Right atrium auricular region (tissue), 2 donors: Measurements from ENCODE around the gene PRAF2. TPM values are rescaled to one million over a fixed set of nuclear protein-coding genes. Genes with fewer than 3 reads are reported as not detected.

Experiments used
- DNase-seq: peaks from one replicate; pipeline ENCODE4 v3.0.0-alpha.2; 2019; ENCODE audit warnings: low spot score
- H3K27ac ChIP-seq, 2 donors: fragments of 200-600 bp; sonication (generic); 1 replicate in 1 of 2; 2 replicates in 1 of 2; pipeline ENCODE4 v1.5.1; 2016 to 2019
- H3K27me3 ChIP-seq, 2 donors: fragments of 200-600 bp; sonication (generic); one replicate each; pipeline versions ENCODE4 v1.5.1 to v1.6.0; 2017 to 2019
- H3K36me3 ChIP-seq: fragments of 200-600 bp; sonication (generic); one replicate; pipeline ENCODE4 v1.5.1; 2016
- H3K4me1 ChIP-seq, 2 donors: fragments of 200-600 bp; sonication (generic); one replicate each; pipeline versions ENCODE4 v1.5.1 to v1.6.0; 2017 to 2019
- H3K4me3 ChIP-seq, 2 donors: fragments of 200-600 bp; sonication (generic); 1 replicate in 1 of 2; 2 replicates in 1 of 2; pipeline ENCODE4 v1.5.1; 2017 to 2019; ENCODE audit warnings: mild to moderate bottlenecking in 1 of 2, moderate library complexity in 1 of 2
- H3K9me3 ChIP-seq, 2 donors: fragments of 200-600 bp; sonication (generic); one replicate each; pipeline ENCODE4 v1.5.1; 2019
- CTCF ChIP-seq, 2 donors: fragments of 200-600 bp; sonication (generic); IDR thresholded peaks; one replicate each; pipeline ENCODE4 v1.5.1; 2019; ENCODE audit warnings: antibody characterized with exemption in 2 of 2
- total RNA-seq, 2 donors: library from RNA; depleted of rRNA; stranded (reverse); fragments of >200 nt; gene quantifications; one replicate each; pipeline ENCODE4 v1.1.0, GENCODE V29; 2016

PRAF2 gene
- total RNA-seq, 2 donors from 2014 or later: 11.5 to 29.7 TPM

GRCh38 chrX:49072712-49073095 is 1.1 kb downstream of the PRAF2 start:
- no peak for DNase-seq
- H3K4me3 ChIP-seq: peak overlapping the region; percentile 20 to 59
- H3K9me3 ChIP-seq: no peaks in the 10 kb centered on the region
- peaks cover 0 to 18% of the 10 kb centered on the region in 2 donors for H3K4me1 ChIP-seq
- no peak for TF ChIP-seq CTCF (IDR thresholded peaks at IDR 0.05)
- no peaks in the 10 kb centered on the region for H3K27me3 ChIP-seq
- peak overlapping the region in 1 of 2 donors; percentile 52 for H3K27ac ChIP-seq
- H3K36me3 ChIP-seq: peaks cover 17% of the 10 kb centered on the region

- H3K27me3 ChIP-seq: no peaks in the 10 kb centered on the region
- peak overlapping the region; percentile 46 to 52 for H3K27ac ChIP-seq
- peaks cover 0 to 18% of the 10 kb centered on the region in 2 donors for H3K4me1 ChIP-seq
- H3K4me3 ChIP-seq: peak overlapping the region; percentile 20 to 59
- H3K36me3 ChIP-seq: peaks cover 11% of the 10 kb centered on the region
- TF ChIP-seq CTCF (IDR thresholded peaks at IDR 0.05): no peak
- DNase-seq: peak; percentile 81
- no peaks in the 10 kb centered on the region for H3K9me3 ChIP-seq
Measured at GRCh38 chrX:49071877-49072711, 1.7 kb downstream of the PRAF2 start.

GRCh38 chrX:49070988-49071387 is 2.8 kb downstream of the PRAF2 start:
- H3K4me3 ChIP-seq: no peak overlapping the region
- H3K4me1 ChIP-seq: peaks cover 0 to 18% of the 10 kb centered on the region in 2 donors
- no peaks in the 10 kb centered on the region for H3K9me3 ChIP-seq
- no peak for TF ChIP-seq CTCF (IDR thresholded peaks at IDR 0.05)
- peaks cover 6% of the 10 kb centered on the region for H3K36me3 ChIP-seq
- no peak for DNase-seq
- H3K27ac ChIP-seq: no peak overlapping the region
- H3K27me3 ChIP-seq: no peaks in the 10 kb centered on the region

- Histone ChIP-seq H3K9me3 (no peaks in the 10 kb centered on the region), H3K27ac (no peak overlapping the region), H3K4me1 (peaks cover 0 to 12% of the 10 kb centered on the region in 2 donors), H3K27me3 (no peaks in the 10 kb centered on the region), H3K36me3 (no peaks in the 10 kb centered on the region), H3K4me3 (no peak overlapping the region)
- no peak for DNase-seq
- no peak for TF ChIP-seq CTCF (IDR thresholded peaks at IDR 0.05)
Measured at GRCh38 chrX:49069038-49069437, 4.8 kb downstream of the PRAF2 start.

- Histone ChIP-seq H3K4me1 (peaks cover 0 to 2% of the 10 kb centered on the region in 2 donors), H3K36me3 (no peaks in the 10 kb centered on the region)
Measured at GRCh38 chrX:49067285-49068120, 6.3 kb downstream of the PRAF2 start.

More at GRCh38 chrX:49067285-49068120, 6.3 kb downstream of the PRAF2 start:
- DNase-seq: no peak
- H3K27me3 ChIP-seq: no peaks in the 10 kb centered on the region
- TF ChIP-seq CTCF (IDR thresholded peaks at IDR 0.05): no peak
- no peak overlapping the region for H3K27ac ChIP-seq
- H3K9me3 ChIP-seq: no peaks in the 10 kb centered on the region
- no peak overlapping the region for H3K4me3 ChIP-seq
